Naive B cell (primary cell): ENCODE data around the gene ITIH5. TPM values are rescaled to one million over a fixed set of nuclear protein-coding genes. Genes with fewer than 3 reads are reported as not detected.
A peak's percentile ranks its signal among the peaks of the same experiment; 100 is the strongest.

ENCODE experiments used
- ATAC-seq, 2 donors: fragments of 150-1000 bp; cut with Tn5 transposase; 2 replicates each; pipeline ENCODE4 v1.10.0; 2021; ENCODE audit warnings: low read depth in 2 of 2, mild to moderate bottlenecking in 2 of 2, moderate library complexity in 2 of 2
- DNase-seq: peaks from one replicate; pipeline ENCODE4 v3.0.0; 2022
- H3K27ac Mint-ChIP-seq, 6 donors: one replicate each; pipeline ENCODE4 v1.8.0; 2020 to 2022; ENCODE audit warnings: mild to moderate bottlenecking in 6 of 6, mixed read lengths in 6 of 6, moderate library complexity in 5 of 6, inconsistent platforms in 2 of 6
- H3K27me3 Mint-ChIP-seq, 3 donors: one replicate each; pipeline ENCODE4 v1.8.0; 2021 to 2022; ENCODE audit warnings: mixed read lengths in 3 of 3, mild to moderate bottlenecking in 1 of 3
- H3K36me3 Mint-ChIP-seq, 2 donors: one replicate each; pipeline ENCODE4 v1.8.0; 2020 to 2022; ENCODE audit warnings: mixed read lengths in 2 of 2, inconsistent platforms in 1 of 2, mild to moderate bottlenecking in 1 of 2
- H3K4me1 Mint-ChIP-seq, 3 donors: one replicate each; pipeline ENCODE4 v1.8.0; 2020 to 2022; ENCODE audit warnings: mixed read lengths in 3 of 3, inconsistent platforms in 1 of 3, mild to moderate bottlenecking in 1 of 3, moderate library complexity in 1 of 3
- H3K4me3 Mint-ChIP-seq, 8 donors: one replicate each; pipeline ENCODE4 v1.8.0; 2020 to 2022; ENCODE audit warnings: mild to moderate bottlenecking in 8 of 8, mixed read lengths in 8 of 8, moderate library complexity in 8 of 8, inconsistent platforms in 2 of 8
- H3K9me3 Mint-ChIP-seq, 7 donors: one replicate each; pipeline ENCODE4 v1.8.0; 2020 to 2022; ENCODE audit warnings: mixed read lengths in 7 of 7, mild to moderate bottlenecking in 5 of 7, inconsistent platforms in 2 of 7, moderate library complexity in 1 of 7
- polyA plus RNA-seq, 6 donors: library from polyadenylated mRNA; unstranded; fragments of 300-500 nt; fragmentation: Illumina TruSeq; gene quantifications; one replicate each; pipeline ENCODE4 v1.2.3, GENCODE V29; 2021; ENCODE audit warnings: low read depth in 6 of 6

The ITIH5 gene
- polyA plus RNA-seq, 6 donors from 2014 or later: not detected

DNA sequence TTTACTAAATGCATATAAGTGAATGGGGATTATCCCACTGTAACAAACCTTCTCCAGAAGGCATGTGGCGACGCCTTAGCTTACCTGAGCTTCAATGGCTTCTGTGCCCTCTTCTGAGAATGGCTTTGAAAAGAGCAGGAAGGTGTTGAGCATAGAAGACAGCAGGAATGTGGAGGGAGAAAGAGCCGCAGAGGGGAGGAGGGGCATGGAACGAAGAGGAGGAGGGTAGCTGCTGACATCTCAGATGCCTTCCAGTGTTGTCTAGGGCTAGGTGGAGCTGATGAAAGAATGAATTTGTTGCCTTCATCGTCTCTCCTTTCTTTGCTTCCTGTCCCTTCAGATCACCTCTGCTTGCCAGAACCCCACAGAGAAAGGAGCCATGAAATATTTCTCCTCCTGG lies 86.2 kb downstream of the ITIH5 start:
- Mint-ChIP-seq H3K36me3 (no peaks in the 10 kb centered on the region), H3K4me1 (no peaks in the 10 kb centered on the region), H3K27me3 (peaks cover 3 to 13% (median 6%) of the 10 kb centered on the region in 3 donors), H3K9me3 (no peaks in the 10 kb centered on the region), H3K27ac (no peak overlapping the region), H3K4me3 (no peak overlapping the region)
- DNase-seq (no peak), ATAC-seq (no peak)

GRCh38 chr10:7579681-7580080 lies 87.1 kb downstream of the ITIH5 start:
- H3K36me3 Mint-ChIP-seq: no peaks in the 10 kb centered on the region
- ATAC-seq (no peak), DNase-seq (no peak)
- peaks cover 3 to 13% (median 6%) of the 10 kb centered on the region in 3 donors for H3K27me3 Mint-ChIP-seq
- H3K4me3 Mint-ChIP-seq: no peak overlapping the region
- H3K4me1 Mint-ChIP-seq: no peaks in the 10 kb centered on the region
- H3K9me3 Mint-ChIP-seq: no peaks in the 10 kb centered on the region
- H3K27ac Mint-ChIP-seq: no peak overlapping the region

DNA sequence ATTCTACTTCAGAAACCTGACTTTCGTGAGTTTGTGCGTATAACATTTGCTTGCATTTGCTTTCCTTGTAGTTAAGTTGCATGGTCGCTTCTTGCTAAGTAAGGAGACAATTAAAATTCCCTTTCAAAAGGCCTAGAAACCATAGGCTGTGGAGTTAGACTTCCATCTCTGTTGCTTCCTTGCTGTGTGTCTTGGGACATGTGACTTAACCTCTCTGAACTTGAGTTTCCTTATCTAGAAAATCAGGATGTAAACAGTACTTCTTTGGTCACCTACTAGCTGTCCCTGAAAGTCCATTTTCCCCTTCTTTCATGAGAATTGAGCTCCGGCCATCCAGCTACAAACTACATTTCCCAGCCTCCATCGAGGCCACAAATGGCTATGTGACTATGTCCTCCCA lies 89.2 kb downstream of the ITIH5 start:
- Mint-ChIP-seq H3K36me3 (no peaks in the 10 kb centered on the region), H3K9me3 (no peaks in the 10 kb centered on the region), H3K4me1 (no peaks in the 10 kb centered on the region), H3K27me3 (peaks cover 6 to 13% (median 7%) of the 10 kb centered on the region in 3 donors), H3K4me3 (no peak overlapping the region), H3K27ac (no peak overlapping the region)
- DNase-seq (no peak), ATAC-seq (no peak)

- ATAC-seq (no peak), DNase-seq (no peak)
- H3K36me3 Mint-ChIP-seq: no peaks in the 10 kb centered on the region
- H3K4me3 Mint-ChIP-seq: no peak overlapping the region
- H3K4me1 Mint-ChIP-seq: no peaks in the 10 kb centered on the region
- peaks cover 6 to 13% (median 7%) of the 10 kb centered on the region in 3 donors for H3K27me3 Mint-ChIP-seq
- no peak overlapping the region for H3K27ac Mint-ChIP-seq
- no peaks in the 10 kb centered on the region for H3K9me3 Mint-ChIP-seq
Observed at GRCh38 chr10:7577176-7577575, 89.6 kb downstream of the ITIH5 start.

DNA sequence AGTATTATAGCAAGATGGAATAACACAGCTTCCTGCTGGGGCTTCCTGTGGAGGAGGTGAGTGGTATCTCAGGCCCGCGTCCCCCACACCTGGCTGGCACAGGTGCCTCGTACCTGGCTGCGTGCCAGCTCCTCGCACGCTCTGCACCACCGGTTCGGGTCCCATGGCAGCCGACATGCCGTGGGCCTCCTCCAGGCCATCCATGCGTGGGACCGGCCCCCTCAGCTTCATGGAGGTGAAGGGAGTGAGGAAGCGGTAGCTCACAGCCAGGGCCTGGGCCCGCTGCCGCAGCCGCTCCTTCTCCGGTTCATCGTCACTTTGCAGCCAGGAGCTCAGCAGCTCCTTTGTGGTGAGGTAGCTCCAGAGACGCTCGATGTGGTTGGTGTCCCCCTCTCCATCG lies 90.4 kb downstream of the ITIH5 start:
- Mint-ChIP-seq H3K9me3 (no peaks in the 10 kb centered on the region), H3K27me3 (peaks cover 6 to 13% (median 7%) of the 10 kb centered on the region in 3 donors), H3K4me3 (no peak overlapping the region), H3K27ac (no peak overlapping the region), H3K36me3 (no peaks in the 10 kb centered on the region), H3K4me1 (no peaks in the 10 kb centered on the region)
- ATAC-seq (no peak), DNase-seq (no peak)

DNA sequence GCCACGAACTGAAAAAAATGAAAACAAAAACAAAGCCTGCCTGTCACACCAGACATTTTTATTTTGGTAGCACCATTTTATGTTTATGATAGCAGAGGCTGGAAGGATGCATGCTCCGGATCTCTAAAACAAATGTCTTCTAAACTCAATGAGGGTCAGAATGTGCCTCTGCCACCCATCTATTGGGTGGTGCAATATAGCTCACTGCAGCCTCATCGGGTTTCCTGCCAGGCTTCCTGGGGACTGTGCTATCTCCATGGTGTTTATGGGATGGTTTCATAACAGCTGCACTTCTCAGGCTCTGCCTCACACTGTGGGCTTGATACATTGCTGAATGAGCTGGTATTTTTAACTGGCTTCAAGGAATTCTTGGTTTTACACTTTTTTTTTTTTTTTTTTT lies 94.4 kb downstream of the ITIH5 start:
- Mint-ChIP-seq H3K27ac (no peak overlapping the region), H3K36me3 (no peaks in the 10 kb centered on the region), H3K9me3 (no peaks in the 10 kb centered on the region), H3K4me3 (no peak overlapping the region), H3K27me3 (peaks cover 0 to 7% (median 1%) of the 10 kb centered on the region in 3 donors), H3K4me1 (no peaks in the 10 kb centered on the region)
- ATAC-seq (no peak), DNase-seq (no peak)

DNA sequence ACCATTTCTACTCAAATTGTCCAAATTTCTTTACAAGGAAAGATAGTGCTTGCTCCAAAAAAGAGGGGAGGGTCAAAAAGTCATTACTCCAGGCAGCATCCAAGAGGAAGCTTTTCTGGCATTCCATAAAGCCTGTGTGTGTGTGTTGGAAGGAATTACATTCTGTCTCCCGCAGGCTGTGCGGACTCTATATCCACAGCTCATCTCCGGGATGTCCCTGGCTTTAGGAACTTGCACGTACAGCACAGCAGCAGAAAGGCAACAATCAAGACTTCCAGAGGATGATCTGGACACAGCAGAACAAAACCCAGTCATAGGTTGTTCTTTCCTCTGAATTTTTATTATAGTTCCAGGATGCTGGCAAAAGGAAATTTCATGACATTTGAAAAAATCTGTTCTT lies 94.8 kb downstream of the ITIH5 start:
- no peaks in the 10 kb centered on the region for H3K4me1 Mint-ChIP-seq
- ATAC-seq (no peak), DNase-seq (no peak)
- H3K36me3 Mint-ChIP-seq: no peaks in the 10 kb centered on the region
- H3K27me3 Mint-ChIP-seq: peaks cover 0 to 3% (median 0%) of the 10 kb centered on the region in 3 donors
- no peaks in the 10 kb centered on the region for H3K9me3 Mint-ChIP-seq
- H3K4me3 Mint-ChIP-seq: no peak overlapping the region
- peak overlapping the region in 1 of 6 donors; percentile 52 for H3K27ac Mint-ChIP-seq

GRCh38 chr10:7567911-7568620 lies 98.7 kb downstream of the ITIH5 start:
- H3K36me3 Mint-ChIP-seq: no peaks in the 10 kb centered on the region
- no peak overlapping the region for H3K4me3 Mint-ChIP-seq
- H3K4me1 Mint-ChIP-seq: peaks cover 0 to 10% (median 0%) of the 10 kb centered on the region in 3 donors
- ATAC-seq: no peak
- DNase-seq: no peak
- H3K27ac Mint-ChIP-seq: peak overlapping the region in 1 of 6 donors; percentile 58
- H3K9me3 Mint-ChIP-seq: no peaks in the 10 kb centered on the region
- H3K27me3 Mint-ChIP-seq: no peaks in the 10 kb centered on the region

GRCh38 chr10:7566891-7567290 lies 99.9 kb downstream of the ITIH5 start:
- no peaks in the 10 kb centered on the region for H3K27me3 Mint-ChIP-seq
- H3K27ac Mint-ChIP-seq: no peak overlapping the region
- DNase-seq: no peak
- peaks cover 0 to 10% (median 0%) of the 10 kb centered on the region in 3 donors for H3K4me1 Mint-ChIP-seq
- no peaks in the 10 kb centered on the region for H3K9me3 Mint-ChIP-seq
- H3K36me3 Mint-ChIP-seq: no peaks in the 10 kb centered on the region
- no peak overlapping the region for H3K4me3 Mint-ChIP-seq
- ATAC-seq: no peak

GRCh38 chr10:7565871-7566270 lies 100.9 kb downstream of the ITIH5 start:
- Mint-ChIP-seq H3K27ac (no peak overlapping the region), H3K36me3 (no peaks in the 10 kb centered on the region), H3K4me1 (peaks cover 0 to 10% (median 0%) of the 10 kb centered on the region in 3 donors), H3K27me3 (peaks cover 0 to 6% (median 0%) of the 10 kb centered on the region in 3 donors), H3K4me3 (no peak overlapping the region), H3K9me3 (no peaks in the 10 kb centered on the region)
- no peak for DNase-seq
- ATAC-seq: no peak

DNA sequence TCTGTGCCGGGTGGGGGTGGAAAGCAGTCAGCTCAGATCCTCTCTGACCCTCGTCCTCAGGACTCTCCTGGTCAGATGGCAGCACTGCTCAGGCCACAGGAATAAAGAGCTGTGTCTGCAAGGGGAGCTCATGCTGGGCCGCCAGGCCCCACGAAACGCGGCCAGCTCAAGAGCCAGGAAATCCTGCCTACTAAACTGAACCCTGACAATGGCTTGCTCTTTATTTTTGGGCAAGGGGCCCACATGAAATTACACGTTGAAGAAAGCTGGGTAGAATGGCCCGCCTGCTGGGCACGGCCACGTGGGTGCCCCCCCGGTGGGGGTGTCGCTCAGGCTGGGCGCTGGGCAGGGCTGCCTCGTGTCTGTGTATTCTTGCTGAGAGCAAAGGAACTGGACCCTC lies 103.0 kb downstream of the ITIH5 start:
- Mint-ChIP-seq H3K27ac (no peak overlapping the region), H3K4me3 (no peak overlapping the region), H3K27me3 (peaks cover 0 to 15% (median 10%) of the 10 kb centered on the region in 3 donors), H3K9me3 (no peaks in the 10 kb centered on the region), H3K36me3 (no peaks in the 10 kb centered on the region), H3K4me1 (peaks cover 0 to 10% (median 0%) of the 10 kb centered on the region in 3 donors)
- DNase-seq (no peak), ATAC-seq (no peak)

GRCh38 chr10:7563368-7563767 lies 103.4 kb downstream of the ITIH5 start:
- Mint-ChIP-seq H3K4me3 (no peak overlapping the region), H3K27ac (no peak overlapping the region), H3K27me3 (peaks cover 0 to 15% (median 10%) of the 10 kb centered on the region in 3 donors), H3K4me1 (peaks cover 0 to 10% (median 0%) of the 10 kb centered on the region in 3 donors), H3K36me3 (no peaks in the 10 kb centered on the region), H3K9me3 (no peaks in the 10 kb centered on the region)
- no peak for DNase-seq
- no peak for ATAC-seq

GRCh38 chr10:7561985-7562384 lies 104.8 kb downstream of the ITIH5 start:
- no peak overlapping the region for H3K27ac Mint-ChIP-seq
- DNase-seq (no peak), ATAC-seq (no peak)
- peaks cover 0 to 26% (median 13%) of the 10 kb centered on the region in 3 donors for H3K27me3 Mint-ChIP-seq
- H3K4me1 Mint-ChIP-seq: peaks cover 0 to 10% (median 0%) of the 10 kb centered on the region in 3 donors
- no peaks in the 10 kb centered on the region for H3K9me3 Mint-ChIP-seq
- H3K36me3 Mint-ChIP-seq: no peaks in the 10 kb centered on the region
- H3K4me3 Mint-ChIP-seq: no peak overlapping the region

GRCh38 chr10:7561216-7561893 lies 105.4 kb downstream of the ITIH5 start:
- ATAC-seq (no peak), DNase-seq (no peak)
- H3K9me3 Mint-ChIP-seq: no peaks in the 10 kb centered on the region
- H3K4me1 Mint-ChIP-seq: peaks cover 0 to 3% (median under 1%) of the 10 kb centered on the region in 3 donors
- H3K27me3 Mint-ChIP-seq: peaks cover 0 to 32% (median 15%) of the 10 kb centered on the region in 3 donors
- no peak overlapping the region for H3K27ac Mint-ChIP-seq
- H3K4me3 Mint-ChIP-seq: no peak overlapping the region
- no peaks in the 10 kb centered on the region for H3K36me3 Mint-ChIP-seq
